SK-N-SH (cell line): ENCODE results near the gene CAVIN1.

ENCODE experiments used
- CTCF ChIP-seq: fragments of 200-600 bp; sonication (generic); IDR thresholded peaks from 2 replicates; pipeline ENCODE4 v1.6.1; 2017; ENCODE audit warnings: antibody characterized with exemption, mild to moderate bottlenecking, moderate library complexity
- FOXJ3 ChIP-seq: sonication (generic); formaldehyde crosslinking; IDR thresholded peaks from 2 replicates; pipeline ENCODE4 v1.5.1; 2020; ENCODE audit warnings: mild to moderate bottlenecking, missing genetic modification reagents
- MAX ChIP-seq: IDR thresholded peaks from 2 replicates; pipeline ENCODE4 v1.4.0; 2012; ENCODE audit warnings: low read depth
- POLR2AphosphoS5 ChIP-seq: IDR thresholded peaks from 2 replicates; pipeline ENCODE4 v1.6.1; 2012; ENCODE audit warnings: low read depth, low read length
- RAD21 ChIP-seq: IDR thresholded peaks from 2 replicates; pipeline ENCODE4 v1.6.1; 2012; ENCODE audit warnings: mild to moderate bottlenecking, low read length

- no peak for TF ChIP-seq POLR2AphosphoS5
- no peak for TF ChIP-seq MAX
- TF ChIP-seq FOXJ3 (CRISPR knock-in tag) = no peak
- TF ChIP-seq CTCF = no peak
- TF ChIP-seq RAD21 = no peak
These were observed 18.0 kb downstream of the CAVIN1 start for GRCh38 chr17:42405076-42405475.
